GM12878 (cell line): ENCODE data around the gene SNAI3. TPM values are rescaled to one million over a fixed set of nuclear protein-coding genes. Genes with fewer than 3 reads are reported as not detected.

Experiments used
- ATF3 ChIP-seq: IDR thresholded peaks from 2 replicates; pipeline ENCODE4 v1.6.1; 2011; ENCODE audit warnings: low read depth, mild to moderate bottlenecking, low read length, moderate library complexity, borderline replicate concordance; ENCODE audit errors: extremely low read depth
- BACH1 ChIP-seq: fragments of 450-650 bp; IDR thresholded peaks from 2 replicates; pipeline ENCODE4 v1.6.1; 2017; ENCODE audit warnings: mild to moderate bottlenecking, borderline replicate concordance
- CHD4 ChIP-seq: fragments of 200-600 bp; sonication (generic); IDR thresholded peaks from 2 replicates; pipeline ENCODE4 v1.6.1; 2016; ENCODE audit warnings: mild to moderate bottlenecking
- CREB1 ChIP-seq: IDR thresholded peaks from 2 replicates; pipeline ENCODE4 v1.6.1; 2012; ENCODE audit warnings: low read depth, mild to moderate bottlenecking, inconsistent platforms
- CTCF ChIP-seq, 3 experiments: IDR thresholded peaks in 2 of 3; conservative IDR thresholded peaks in 1 of 3; 2 replicates each; pipeline ENCODE4 v1.5.1; 2011; ENCODE audit warnings: low read depth in 3 of 3, low read length in 3 of 3, mild to moderate bottlenecking in 3 of 3, control low read depth in 2 of 3, moderate library complexity in 2 of 3, inconsistent platforms in 1 of 3, mixed read lengths in 1 of 3; ENCODE audit not compliant: control insufficient read depth in 2 of 3, insufficient read depth in 1 of 3; ENCODE audit errors: extremely low read depth in 1 of 3
- DPF2 ChIP-seq: fragments of 450-650 bp; IDR thresholded peaks from 2 replicates; pipeline ENCODE4 v1.6.1; 2017; ENCODE audit warnings: mild to moderate bottlenecking
- FOXK2 ChIP-seq: fragments of 450-650 bp; IDR thresholded peaks from 2 replicates; pipeline ENCODE4 v1.6.1; 2017; ENCODE audit warnings: mild to moderate bottlenecking, moderate library complexity
- MEF2A ChIP-seq: IDR thresholded peaks from 2 replicates; pipeline ENCODE4 v1.6.1; 2011; ENCODE audit warnings: low read depth, mild to moderate bottlenecking, low read length, moderate library complexity; ENCODE audit not compliant: insufficient read depth
- NFIC ChIP-seq: IDR thresholded peaks from 2 replicates; pipeline ENCODE4 v1.6.1; 2012; ENCODE audit warnings: low read depth, mild to moderate bottlenecking, inconsistent platforms, low read length, moderate library complexity
- PAX8 ChIP-seq: fragments of 450-650 bp; IDR thresholded peaks from 2 replicates; pipeline ENCODE4 v1.6.1; 2017; ENCODE audit warnings: mild to moderate bottlenecking, moderate library complexity
- POLR2AphosphoS2 ChIP-seq: IDR thresholded peaks from 2 replicates; pipeline ENCODE4 v1.6.1; 2011; ENCODE audit warnings: low read depth, mild to moderate bottlenecking, low read length, improper control_type of control experiment, moderate library complexity
- SMARCA5 ChIP-seq: fragments of 450-650 bp; IDR thresholded peaks from 2 replicates; pipeline ENCODE4 v1.6.1; 2017; ENCODE audit warnings: mild to moderate bottlenecking
- SMC3 ChIP-seq: IDR thresholded peaks from 2 replicates; pipeline ENCODE4 v1.6.1; 2011; ENCODE audit warnings: low read length, improper control_type of control experiment, borderline replicate concordance
- SUPT20H ChIP-seq: IDR thresholded peaks from 2 replicates; pipeline ENCODE4 v1.6.1; 2011; ENCODE audit warnings: low read depth, mild to moderate bottlenecking, low read length, moderate library complexity, borderline replicate concordance; ENCODE audit not compliant: control insufficient read depth
- SUZ12 ChIP-seq: fragments of 200-600 bp; sonication (generic); IDR thresholded peaks from one replicate; pipeline ENCODE4 v1.6.1; 2018; ENCODE audit warnings: antibody characterized with exemption, mild to moderate bottlenecking; ENCODE audit not compliant: unreplicated experiment
- USF2 ChIP-seq: IDR thresholded peaks from 2 replicates; pipeline ENCODE4 v1.6.1; 2011; ENCODE audit warnings: low read depth, low read length, improper control_type of control experiment, borderline replicate concordance
- ZBTB11 ChIP-seq: fragments of 450-650 bp; formaldehyde crosslinking; IDR thresholded peaks from 2 replicates; pipeline ENCODE4 v1.5.0; 2022; ENCODE audit warnings: mild to moderate bottlenecking, missing genetic modification characterization
- ZBTB4 ChIP-seq: fragments of 450-650 bp; formaldehyde crosslinking; IDR thresholded peaks from 2 replicates; pipeline ENCODE4 v1.4.0; 2022; ENCODE audit warnings: mild to moderate bottlenecking, moderate library complexity
- ZNF217 ChIP-seq: fragments of 450-650 bp; IDR thresholded peaks from 2 replicates; pipeline ENCODE4 v1.6.1; 2017; ENCODE audit warnings: antibody characterized with exemption, mild to moderate bottlenecking
- ZSCAN29 ChIP-seq: fragments of 450-650 bp; IDR thresholded peaks from 2 replicates; pipeline ENCODE4 v1.6.1; 2017; ENCODE audit warnings: mild to moderate bottlenecking, moderate library complexity
- polyA plus RNA-seq, 11 experiments: library from polyadenylated mRNA; depleted of rRNA in 4 of 11; unstranded in 6 of 11; stranded (reverse) in 5 of 11; fragments of >200 nt; fragmentation: Nextera tagmentation in 4 of 11; fragmentation: Illumina TruSeq in 1 of 11; extraction: Ambion mirVana in 4 of 11; extraction: Trizol in 1 of 11; gene quantifications; 1 replicate in 1 of 11; 2 replicates in 10 of 11; pipeline versions ENCODE4 v1.2.1 to v1.2.3, GENCODE V29; 2011 to 2016; ENCODE audit warnings: inconsistent platforms in 2 of 11, missing spikeins in 2 of 11, low read depth in 1 of 11
- total RNA-seq, 4 experiments: library from RNA; depleted of rRNA in 3 of 4; stranded (reverse); fragments of >200 nt in 3 of 4; fragmentation: Illumina TruSeq in 1 of 4; extraction: Trizol in 1 of 4; gene quantifications; 2 replicates each; pipeline versions ENCODE4 v1.2.1 to v1.2.3, GENCODE V29; 2013 to 2021

Gene SNAI3
- total and polyA plus RNA-seq, 10 of the 15 experiments (the other 5 are each of a cell fraction or from before 2014, with no cell fraction given) = 0.21 to 7.4 (median 3.0) TPM

- TF ChIP-seq SMC3 = no peak
- TF ChIP-seq SMARCA5 = 0 out of 2 replicates have a peak, but pooled peaks have one; percentile 84
- TF ChIP-seq NFIC = no peak
- 0 out of 6 replicates have a peak, but pooled peaks of 1 of the 3 experiments have one; percentile 4 for TF ChIP-seq CTCF (IDR thresholded peaks at IDR 0.05 in 2 of 3, conservative IDR thresholded peaks at IDR 0.05 in 1 of 3; ENCODE audit: control insufficient read depth in 2 of 3, extremely low read depth in 1 of 3, insufficient read depth in 1 of 3, low read depth in 3 of 3, low read length in 3 of 3)
- no peak for TF ChIP-seq ZBTB11
- TF ChIP-seq CREB1 = peak; percentile 95
- no peak for TF ChIP-seq MEF2A
- TF ChIP-seq SUPT20H = no peak
- no peak for TF ChIP-seq PAX8
- TF ChIP-seq FOXK2 = no peak
- TF ChIP-seq SUZ12 = no peak
- TF ChIP-seq DPF2 = no peak; the same call in none of the 2 replicates
- no peak; the same call in 1 of the 2 replicates for TF ChIP-seq USF2
- no peak for TF ChIP-seq CHD4
- TF ChIP-seq ZBTB4 (CRISPR knock-in tag) = no peak
- TF ChIP-seq ZNF217 = 0 out of 2 replicates have a peak, but pooled peaks have one; percentile 43
- TF ChIP-seq BACH1 = peak; percentile 75; the same call in 1 of the 2 replicates
- no peak for TF ChIP-seq ATF3
- TF ChIP-seq ZSCAN29 = no peak
- peak; percentile 69; the same call in 1 of the 2 replicates for TF ChIP-seq POLR2AphosphoS2
These were observed 23.3 kb downstream of the SNAI3 start, which contains the start of gene MVD (continued) for GRCh38 chr16:88662843-88663606.
